Measurements from ENCODE around the gene SULT1B1. TPM values are rescaled to one million over a fixed set of nuclear protein-coding genes. Genes with fewer than 3 reads are reported as not detected.
"Not testable (repeated sequence)": the region's sequence is repeated elsewhere in the genome, so short reads cannot be mapped to it uniquely, and the experiment has no call there.

SULT1B1 gene
- total RNA-seq, 1 donor from 2014 or later, result 0.46 TPM

DNA sequence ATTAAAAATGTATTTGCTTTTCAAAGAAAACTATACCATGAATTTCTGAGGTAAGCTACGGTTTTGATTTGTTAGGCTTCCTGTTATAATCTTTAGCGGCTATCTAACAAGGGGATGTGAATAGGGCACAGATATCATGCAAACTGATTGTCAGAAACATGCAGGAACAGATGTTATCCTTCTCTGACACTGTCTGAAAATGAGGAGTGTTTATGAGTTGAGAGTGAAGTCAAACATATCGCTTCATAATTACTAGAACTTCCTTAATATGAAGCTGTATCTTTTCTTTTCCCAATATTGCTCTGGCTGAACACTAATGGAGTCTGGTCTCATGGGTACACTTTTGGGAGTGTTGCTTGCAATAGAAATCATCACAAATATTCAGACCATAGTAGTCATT is 16.3 kb upstream of the SULT1B1 start:
- Mint-ChIP-seq H3K9me3 (ENCODE audit: low read depth) (peaks cover 4% of the 10 kb centered on the region), H3K27me3 (no peaks in the 10 kb centered on the region), H3K27ac (no peak overlapping the region), H3K36me3 (ENCODE audit: insufficient read depth) (no peaks in the 10 kb centered on the region), H3K4me1 (ENCODE audit: low read depth) (peaks cover 22% of the 10 kb centered on the region), H3K4me3 (ENCODE audit: low read depth) (no peak overlapping the region)
- TF ChIP-seq, protein P1, sequence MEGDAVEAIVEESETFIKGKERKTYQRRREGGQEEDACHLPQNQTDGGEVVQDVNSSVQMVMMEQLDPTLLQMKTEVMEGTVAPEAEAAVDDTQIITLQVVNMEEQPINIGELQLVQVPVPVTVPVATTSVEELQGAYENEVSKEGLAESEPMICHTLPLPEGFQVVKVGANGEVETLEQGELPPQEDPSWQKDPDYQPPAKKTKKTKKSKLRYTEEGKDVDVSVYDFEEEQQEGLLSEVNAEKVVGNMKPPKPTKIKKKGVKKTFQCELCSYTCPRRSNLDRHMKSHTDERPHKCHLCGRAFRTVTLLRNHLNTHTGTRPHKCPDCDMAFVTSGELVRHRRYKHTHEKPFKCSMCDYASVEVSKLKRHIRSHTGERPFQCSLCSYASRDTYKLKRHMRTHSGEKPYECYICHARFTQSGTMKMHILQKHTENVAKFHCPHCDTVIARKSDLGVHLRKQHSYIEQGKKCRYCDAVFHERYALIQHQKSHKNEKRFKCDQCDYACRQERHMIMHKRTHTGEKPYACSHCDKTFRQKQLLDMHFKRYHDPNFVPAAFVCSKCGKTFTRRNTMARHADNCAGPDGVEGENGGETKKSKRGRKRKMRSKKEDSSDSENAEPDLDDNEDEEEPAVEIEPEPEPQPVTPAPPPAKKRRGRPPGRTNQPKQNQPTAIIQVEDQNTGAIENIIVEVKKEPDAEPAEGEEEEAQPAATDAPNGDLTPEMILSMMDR (IDR thresholded peaks at IDR 0.05; ENCODE audit: unreplicated experiment), result no peak
- DNase-seq (ENCODE audit: low spot score, unreplicated experiment), result no peak

DNA sequence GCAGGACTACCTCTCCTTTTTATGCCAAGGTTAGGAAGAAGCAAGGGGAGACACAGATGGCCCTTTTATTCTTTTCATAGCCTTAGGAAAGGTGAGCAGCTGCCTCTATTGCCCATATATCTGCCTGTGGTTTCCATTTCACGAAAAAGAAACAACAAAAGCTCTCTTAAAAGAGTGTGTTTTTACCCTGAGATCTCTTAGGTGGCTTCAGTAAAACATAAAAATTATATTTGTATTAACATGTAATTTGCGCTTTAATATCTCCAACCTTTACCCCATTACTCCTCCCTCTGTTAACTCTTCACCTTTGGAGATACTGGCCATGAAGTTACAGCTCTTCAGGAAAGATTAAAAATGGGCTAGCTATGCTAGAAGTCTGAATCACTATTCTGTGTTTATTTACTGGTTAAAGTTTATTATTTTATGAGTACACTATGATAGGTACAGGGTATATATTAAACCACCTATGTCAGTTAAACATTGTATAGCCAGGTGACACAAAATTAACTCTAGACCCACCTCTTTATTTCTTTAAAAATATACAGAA is 15.0 kb upstream of the SULT1B1 start:
- Mint-ChIP-seq H3K27me3 (no peaks in the 10 kb centered on the region), H3K27ac (no peak overlapping the region), H3K4me1 (ENCODE audit: low read depth) (peaks cover 11% of the 10 kb centered on the region)

DNA sequence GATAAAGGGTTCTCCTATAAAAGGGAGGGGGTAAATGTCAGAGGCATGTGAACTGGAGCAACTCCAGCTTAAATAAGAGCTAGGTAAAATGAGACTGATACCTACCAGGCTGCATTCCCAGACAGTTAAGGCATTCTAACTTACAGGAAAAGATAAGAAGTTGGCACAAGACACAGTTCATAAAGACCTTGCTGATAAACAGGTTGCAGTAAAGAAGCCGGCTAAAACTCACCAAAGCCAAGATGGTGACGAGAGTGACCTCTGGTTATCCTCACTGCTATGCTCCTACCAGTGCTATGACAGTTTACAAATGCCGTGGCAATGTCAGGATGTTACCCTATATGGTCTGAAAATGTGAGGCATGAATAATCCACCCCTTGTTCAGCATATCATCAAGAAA is 13.1 kb upstream of the SULT1B1 start:
- H3K4me1 Mint-ChIP-seq (ENCODE audit: low read depth), result peaks cover 3% of the 10 kb centered on the region
- H3K27ac Mint-ChIP-seq, result no peak overlapping the region
- H3K9me3 Mint-ChIP-seq (ENCODE audit: low read depth), result peaks cover 7% of the 10 kb centered on the region
- H3K27me3 Mint-ChIP-seq, result no peaks in the 10 kb centered on the region
- H3K4me3 Mint-ChIP-seq (ENCODE audit: low read depth), result no peak overlapping the region
- peaks cover 3% of the 10 kb centered on the region for H3K36me3 Mint-ChIP-seq (ENCODE audit: insufficient read depth)
- no peak for DNase-seq (ENCODE audit: low spot score, unreplicated experiment)
- TF ChIP-seq, protein P1 (IDR thresholded peaks at IDR 0.05; ENCODE audit: unreplicated experiment), result no peak

More for the DNA sequence above, 15.0 kb upstream of the SULT1B1 start:
- no peak for DNase-seq (ENCODE audit: low spot score, unreplicated experiment)
- TF ChIP-seq, protein P1 (IDR thresholded peaks at IDR 0.05; ENCODE audit: unreplicated experiment), result no peak
- Mint-ChIP-seq H3K36me3 (ENCODE audit: insufficient read depth) (peaks cover 3% of the 10 kb centered on the region), H3K9me3 (ENCODE audit: low read depth) (peaks cover 7% of the 10 kb centered on the region), H3K4me3 (ENCODE audit: low read depth) (no peak overlapping the region)

DNA sequence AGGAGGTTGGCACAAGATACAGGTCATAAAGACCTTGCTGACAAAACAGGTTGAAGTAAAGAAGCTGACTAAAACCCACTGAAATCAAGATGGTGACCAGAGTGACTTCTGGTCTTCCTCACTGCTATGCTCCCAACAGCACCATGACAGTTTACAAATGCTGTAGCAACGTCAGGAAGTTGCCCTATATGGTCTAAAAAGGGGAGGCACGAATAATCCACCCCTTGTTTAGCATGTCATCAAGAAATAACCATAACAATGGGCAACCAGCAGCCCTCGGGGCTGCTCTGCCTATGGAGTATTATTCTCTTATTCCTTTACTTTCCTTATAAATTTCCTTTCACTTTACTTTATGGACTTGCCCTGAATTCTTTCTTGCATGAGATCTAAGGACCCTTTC is 8.1 kb upstream of the SULT1B1 start:
- H3K9me3 Mint-ChIP-seq (ENCODE audit: low read depth); H3K4me1 Mint-ChIP-seq (ENCODE audit: low read depth); DNase-seq (ENCODE audit: low spot score, unreplicated experiment); H3K4me3 Mint-ChIP-seq (ENCODE audit: low read depth); H3K27ac Mint-ChIP-seq; H3K27me3 Mint-ChIP-seq; H3K36me3 Mint-ChIP-seq (ENCODE audit: insufficient read depth): not testable (repeated sequence)

DNA sequence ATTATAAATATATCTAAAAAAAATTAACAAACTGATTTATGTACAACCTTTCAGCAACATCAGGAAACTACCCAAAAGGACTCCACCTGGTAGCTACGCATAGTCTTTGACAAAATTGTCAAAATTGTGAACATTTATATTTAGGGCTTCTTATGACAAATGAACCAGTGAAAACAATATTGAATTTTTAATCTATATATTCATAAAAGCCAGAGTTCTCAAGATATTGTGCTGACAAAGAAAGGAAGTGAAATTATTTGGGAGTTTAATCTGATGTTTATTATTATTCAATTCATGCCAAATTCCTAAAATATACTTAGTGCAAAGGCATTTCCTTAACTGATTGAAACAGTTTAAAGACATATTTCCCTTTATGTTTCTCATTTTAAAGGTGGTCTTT is 5.3 kb upstream of the SULT1B1 start:
- TF ChIP-seq, protein P1 (IDR thresholded peaks at IDR 0.05; ENCODE audit: unreplicated experiment), result no peak
- peaks cover 1% of the 10 kb centered on the region for H3K4me1 Mint-ChIP-seq (ENCODE audit: low read depth)
- no peak overlapping the region for H3K4me3 Mint-ChIP-seq (ENCODE audit: low read depth)
- peaks cover 3% of the 10 kb centered on the region for H3K36me3 Mint-ChIP-seq (ENCODE audit: insufficient read depth)
- H3K9me3 Mint-ChIP-seq (ENCODE audit: low read depth), result peaks cover 5% of the 10 kb centered on the region
- H3K27me3 Mint-ChIP-seq, result no peaks in the 10 kb centered on the region
- no peak overlapping the region for H3K27ac Mint-ChIP-seq
- no peak for DNase-seq (ENCODE audit: low spot score, unreplicated experiment)

DNA sequence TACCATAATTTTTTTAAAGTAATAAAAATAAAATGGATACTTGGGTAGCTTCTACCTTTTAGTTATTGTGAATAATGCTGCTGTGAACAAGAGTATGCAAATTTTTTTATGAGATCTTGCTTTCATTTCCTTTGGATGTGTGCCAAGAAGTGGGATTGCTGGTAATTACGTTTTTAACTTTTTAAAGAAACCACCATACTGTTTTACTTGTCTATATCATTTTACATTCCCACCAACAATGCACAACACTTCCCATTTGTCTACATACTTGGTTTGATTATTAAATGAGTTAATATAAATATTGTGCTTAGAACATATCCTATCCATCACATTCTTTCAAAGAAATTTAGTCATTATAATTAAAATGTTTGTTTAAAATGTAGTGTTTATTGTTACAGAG is 3.9 kb upstream of the SULT1B1 start:
- Mint-ChIP-seq H3K4me1 (ENCODE audit: low read depth) (peaks cover 6% of the 10 kb centered on the region), H3K36me3 (ENCODE audit: insufficient read depth) (peaks cover 1% of the 10 kb centered on the region), H3K4me3 (ENCODE audit: low read depth) (no peak overlapping the region), H3K27ac (no peak overlapping the region), H3K27me3 (no peaks in the 10 kb centered on the region), H3K9me3 (ENCODE audit: low read depth) (peaks cover 4% of the 10 kb centered on the region)
- DNase-seq (ENCODE audit: low spot score, unreplicated experiment), result no peak
- TF ChIP-seq, protein P1 (IDR thresholded peaks at IDR 0.05; ENCODE audit: unreplicated experiment), result no peak
